Iris pigment epithelial cell (primary cell): Measurements from ENCODE around the gene FLII.
"Not testable (repeated sequence)": the region's sequence is repeated elsewhere in the genome, so short reads cannot be mapped to it uniquely, and the experiment has no call there.

Experiments used
- DNase-seq: peaks from one replicate; pipeline ENCODE4 v3.0.0-alpha.2; 2011; ENCODE audit warnings: low read depth

Gene FLII

DNA sequence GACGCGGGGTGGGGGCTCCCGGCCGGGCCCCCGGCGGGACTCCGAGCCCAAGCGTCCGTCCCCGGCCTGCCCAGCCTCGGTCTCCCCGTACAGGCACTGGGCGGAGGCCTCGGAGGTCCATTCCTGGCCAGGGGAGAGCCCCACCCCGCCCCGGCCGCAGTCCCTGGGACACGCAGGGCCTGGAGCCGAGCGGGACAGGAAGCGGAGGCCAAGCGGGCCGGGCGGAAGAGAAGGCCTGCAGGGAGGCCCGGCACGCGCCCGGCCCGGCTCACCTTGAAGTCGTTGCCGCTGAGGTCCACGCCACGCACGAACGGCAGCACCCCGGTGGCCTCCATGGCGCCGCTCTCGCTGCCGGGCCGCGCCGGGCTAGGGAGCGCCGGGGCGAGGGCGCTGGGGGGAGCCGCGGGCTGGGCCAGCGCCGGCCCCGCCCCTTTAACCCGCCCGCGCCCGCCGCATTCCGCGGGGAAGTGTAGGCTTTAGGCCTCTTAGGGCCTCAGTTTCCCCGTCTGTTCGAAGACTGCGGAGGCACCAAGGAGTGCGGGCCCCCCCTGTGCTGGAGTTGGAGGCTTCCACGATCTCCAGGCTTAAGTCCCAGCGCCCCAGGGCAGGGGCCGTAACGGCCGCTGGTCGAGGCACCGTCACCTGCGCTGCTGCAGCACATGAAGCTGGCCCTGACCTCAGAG is at the start of gene FLII:
Gene FLII, minus strand, starts transcription at position 383 of the 683 bp plus-strand sequence. Its CDS starts 48 bp downstream, at position 335.
- peak; percentile 34 for DNase-seq

DNA sequence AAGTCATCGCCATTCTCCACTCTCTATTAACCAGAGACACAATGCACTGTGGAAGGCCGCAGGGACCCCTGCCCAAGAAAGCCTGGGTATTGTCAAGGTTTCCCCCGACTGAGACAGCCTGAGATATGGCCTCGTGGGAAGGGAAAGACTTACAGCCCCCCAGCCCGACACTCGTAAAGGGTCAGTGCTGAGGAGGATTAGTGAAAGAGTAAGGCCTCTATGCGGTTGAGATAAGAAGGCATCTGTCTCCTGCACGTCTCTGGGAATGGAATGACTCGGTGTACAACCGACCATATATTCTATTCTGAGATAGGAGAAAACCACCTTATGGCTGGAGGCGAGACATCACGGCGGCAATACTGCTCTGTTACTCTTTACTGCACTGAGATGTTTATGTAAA is 44.7 kb upstream of the FLII start:
- not testable (repeated sequence) for DNase-seq

DNA sequence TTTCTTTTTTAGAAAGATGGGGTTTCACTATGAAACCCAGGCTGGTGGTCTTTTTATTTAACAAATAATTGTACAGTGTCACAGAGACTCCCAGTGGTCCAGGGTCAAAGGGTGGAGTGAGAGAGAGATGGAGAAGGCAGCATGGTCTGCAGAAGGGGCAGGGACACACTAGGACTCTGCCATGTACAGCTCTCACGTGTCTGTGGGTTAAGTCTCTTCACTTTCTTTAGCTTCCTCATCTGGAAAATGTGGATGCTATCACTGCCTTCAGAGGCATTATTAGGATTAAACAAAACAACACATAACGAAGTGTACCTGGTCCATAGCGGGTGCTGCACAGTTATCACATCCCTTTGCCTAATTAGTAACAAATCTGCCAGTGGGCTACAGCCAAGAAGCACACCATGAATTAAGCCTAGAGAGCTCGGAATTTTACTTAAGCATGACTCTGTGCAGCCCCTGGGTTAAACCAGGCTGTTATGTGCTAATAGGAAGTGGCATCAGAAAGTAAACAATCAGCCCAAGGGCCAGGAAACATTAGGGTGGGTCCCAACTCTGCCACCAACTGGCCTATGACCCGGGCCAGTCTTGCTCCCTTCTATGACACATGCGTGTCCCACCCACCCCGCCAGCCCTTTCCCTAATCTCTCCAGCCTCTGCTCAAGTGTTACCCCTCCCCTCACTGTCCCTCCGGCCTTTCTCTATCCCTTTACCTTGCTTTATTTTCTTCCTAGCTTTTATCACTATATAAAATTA is 42.4 kb upstream of the FLII start:
- no peak for DNase-seq

DNA sequence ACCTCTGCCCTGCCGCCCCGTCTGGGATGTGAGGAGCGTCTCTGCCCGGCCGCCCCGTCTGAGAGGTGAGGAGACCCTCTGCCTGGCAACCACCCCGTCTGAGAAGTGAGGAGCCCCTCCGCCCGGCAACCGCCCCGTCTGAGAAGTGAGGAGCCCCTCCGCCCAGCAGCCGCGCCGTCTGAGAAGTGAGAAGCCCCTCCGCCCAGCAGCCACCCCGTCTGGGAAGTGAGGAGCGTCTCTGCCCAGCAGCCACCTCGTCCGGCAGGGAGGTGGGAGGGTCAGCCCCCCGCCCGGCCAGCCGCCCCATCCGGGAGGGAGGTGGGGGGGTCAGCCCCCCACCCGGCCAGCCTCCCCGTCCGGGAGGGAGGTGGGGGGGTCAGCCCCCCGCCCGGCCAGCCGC is 39.5 kb upstream of the FLII start:
- not testable (repeated sequence) for DNase-seq

- no peak for DNase-seq
These were observed 33.4 kb upstream of the FLII start for GRCh38 chr17:18291718-18292540.

DNA sequence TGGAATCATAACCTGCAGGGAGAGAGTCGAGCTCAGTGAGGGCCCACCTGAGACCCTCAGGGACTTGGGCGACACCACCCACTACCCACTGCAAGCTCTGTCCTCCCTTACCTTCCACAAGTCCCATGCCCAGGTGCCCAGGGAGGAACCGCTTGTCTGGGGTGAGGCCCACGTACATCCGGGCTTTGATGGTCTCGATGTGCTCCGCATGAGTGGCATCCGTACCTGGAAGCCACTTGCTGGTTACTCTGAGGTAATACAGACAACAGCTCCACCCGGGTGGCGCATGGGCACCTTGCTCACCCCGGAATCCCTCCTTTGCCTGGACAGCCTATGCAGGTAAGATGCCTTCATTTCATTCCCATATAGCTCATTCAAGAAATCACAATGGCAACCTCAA is 26.8 kb upstream of the FLII start:
- DNase-seq, result no peak

- no peak for DNase-seq
These were observed 23.2 kb upstream of the FLII start for GRCh38 chr17:18281788-18282187.

GRCh38 chr17:18280766-18281371 is 22.3 kb upstream of the FLII start:
- DNase-seq, result peak; percentile 25

DNA sequence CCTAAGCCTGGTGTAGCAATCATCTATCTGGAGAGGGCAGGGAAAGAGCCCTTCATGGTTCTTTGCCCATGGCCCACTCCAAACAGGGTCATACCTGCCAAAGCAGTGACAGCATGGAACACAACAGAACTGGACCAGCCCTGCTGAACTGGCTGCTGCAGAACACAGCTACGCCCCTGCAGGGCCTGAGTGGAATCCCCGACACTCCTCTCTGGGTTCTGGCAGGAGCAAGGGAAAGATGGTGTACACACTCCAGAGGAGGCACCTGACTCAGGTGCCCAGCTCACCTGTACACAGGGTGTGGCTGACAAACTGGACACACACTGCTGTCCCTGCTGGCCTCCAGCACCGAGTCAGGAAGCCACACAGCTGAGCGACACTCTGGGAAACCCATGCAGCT is 21.7 kb upstream of the FLII start:
- no peak for DNase-seq

- DNase-seq, result peak; percentile 85
These were observed 20.3 kb upstream of the FLII start for GRCh38 chr17:18278867-18279266.

DNA sequence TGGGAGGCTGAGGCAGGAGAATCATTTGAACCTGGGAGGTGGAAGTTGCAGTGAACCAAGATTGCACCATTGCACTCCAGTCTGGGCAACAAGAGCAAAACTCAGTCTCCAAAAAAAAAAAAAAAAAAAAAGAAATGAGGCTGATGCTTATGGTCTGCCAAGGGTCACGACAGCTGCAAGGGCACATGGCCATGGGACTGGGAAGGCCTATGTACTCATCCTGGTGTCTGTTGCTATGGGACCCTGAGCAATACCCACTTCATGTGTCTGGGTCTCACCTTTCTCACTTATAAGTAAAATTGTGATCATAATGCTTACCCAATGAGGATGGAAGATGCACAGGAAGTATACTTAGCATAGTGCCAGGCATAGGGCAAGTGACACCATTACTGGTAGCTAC is 18.5 kb upstream of the FLII start:
- no peak for DNase-seq

GRCh38 chr17:18270046-18270931 is 11.8 kb upstream of the FLII start:
- no peak for DNase-seq

GRCh38 chr17:18267927-18268711 is 9.6 kb upstream of the FLII start:
- peak; percentile 27 for DNase-seq

DNA sequence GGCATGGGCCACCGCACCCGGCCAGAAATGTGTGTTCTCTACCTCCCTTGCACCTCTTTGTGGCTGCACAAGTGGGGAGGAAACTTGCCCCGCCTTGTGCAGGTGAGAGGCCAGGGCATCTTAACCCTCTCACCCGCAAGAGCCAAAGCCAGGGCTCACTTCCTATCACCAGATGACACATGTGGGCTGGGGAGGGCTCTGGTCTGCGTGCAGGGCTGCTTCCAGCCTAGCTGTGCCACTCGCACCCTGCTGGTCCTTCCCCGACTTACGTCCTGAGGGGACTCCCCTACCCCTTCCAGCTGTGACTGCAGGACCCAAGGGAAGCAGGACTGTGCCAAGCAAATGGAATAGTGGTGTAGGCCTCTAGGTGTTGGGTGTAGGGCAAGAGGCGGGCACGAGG is 8.8 kb upstream of the FLII start:
- DNase-seq, result no peak

DNA sequence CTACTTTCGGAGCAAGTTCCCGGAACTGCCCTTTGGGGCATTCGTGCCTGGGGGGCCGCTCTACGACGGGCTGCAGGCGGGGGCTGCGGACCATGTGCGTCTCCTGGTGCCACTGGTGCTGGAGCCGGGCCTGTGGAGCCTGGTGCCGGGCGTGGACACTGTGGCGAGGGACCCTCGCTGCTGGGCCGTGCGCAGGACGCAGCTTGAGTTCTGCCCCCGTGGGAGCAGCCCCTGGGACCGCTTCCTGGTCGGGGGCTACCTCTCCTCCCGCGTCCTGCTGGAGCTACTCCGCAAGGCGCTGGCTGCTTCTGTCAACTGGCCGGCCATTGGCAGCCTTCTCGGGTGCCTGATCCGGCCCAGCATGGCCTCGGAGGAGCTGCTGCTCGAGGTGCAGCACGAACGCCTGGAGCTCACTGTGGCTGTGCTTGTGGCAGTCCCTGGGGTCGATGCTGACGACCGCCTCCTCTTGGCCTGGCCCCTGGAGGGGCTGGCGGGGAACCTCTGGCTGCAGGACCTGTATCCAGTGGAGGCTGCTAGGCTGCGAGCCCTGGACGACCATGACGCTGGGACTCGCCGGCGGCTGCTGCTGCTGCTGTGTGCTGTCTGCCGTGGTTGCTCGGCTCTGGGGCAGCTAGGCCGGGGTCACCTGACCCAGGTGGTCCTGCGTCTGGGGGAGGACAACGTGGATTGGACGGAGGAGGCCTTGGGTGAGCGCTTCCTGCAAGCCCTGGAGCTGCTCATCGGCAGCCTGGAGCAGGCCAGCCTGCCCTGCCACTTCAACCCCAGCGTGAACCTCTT is 5.5 kb upstream of the FLII start:
- no peak for DNase-seq

DNA sequence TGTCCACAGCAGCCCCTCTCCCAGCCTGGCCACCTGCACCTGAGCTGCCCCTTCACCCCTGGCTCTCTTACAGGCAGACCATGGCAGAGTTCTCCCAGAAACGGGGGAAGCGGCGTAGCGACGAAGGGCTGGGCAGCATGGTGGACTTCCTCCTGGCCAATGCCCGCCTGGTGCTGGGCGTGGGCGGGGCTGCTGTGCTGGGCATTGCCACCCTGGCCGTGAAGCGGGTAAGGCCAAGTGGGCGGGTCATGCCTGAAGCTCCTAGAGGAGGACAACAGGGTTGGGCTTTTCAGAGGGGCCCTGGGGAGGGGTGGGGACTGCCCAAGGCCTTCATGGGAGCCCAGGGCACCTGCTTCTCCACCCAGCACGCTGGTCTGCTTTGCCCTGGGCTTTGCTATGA is 4.1 kb upstream of the FLII start:
- no peak for DNase-seq

GRCh38 chr17:18262111-18262510 is 3.6 kb upstream of the FLII start:
- DNase-seq, result no peak

GRCh38 chr17:18261659-18262058 is 3.1 kb upstream of the FLII start:
- no peak for DNase-seq

- DNase-seq, result peak; percentile 51
These were observed 2.6 kb upstream of the FLII start for GRCh38 chr17:18261146-18261515.
